ENCODE results near the gene APEX2.

Gene APEX2

DNA sequence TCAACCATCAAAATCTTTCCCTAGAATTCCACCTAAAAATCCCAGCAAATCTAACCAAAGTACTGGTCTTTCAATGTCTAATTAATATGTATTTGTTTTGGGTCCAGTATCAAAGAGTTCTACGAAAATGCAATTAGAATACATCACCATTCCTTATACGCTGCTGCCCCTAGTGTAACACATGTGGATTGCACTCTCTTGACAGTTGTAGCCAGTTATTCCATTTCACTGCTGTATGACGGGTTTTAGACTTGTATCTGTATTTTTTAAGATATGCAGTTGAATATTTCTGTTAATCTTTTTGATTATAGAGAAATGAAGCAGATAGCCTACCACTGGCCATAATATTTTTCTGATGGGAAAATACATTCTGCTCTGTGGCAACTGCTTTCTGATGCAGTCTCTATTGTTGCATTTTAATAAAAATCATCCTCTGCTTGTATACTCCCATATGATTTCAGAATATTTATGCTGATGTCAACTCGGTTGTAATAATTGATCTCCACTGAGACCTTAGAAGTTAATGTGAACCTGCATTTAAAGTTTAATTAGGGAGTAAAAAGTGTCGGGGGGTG, 57.6 kb downstream of the APEX2 start:
- TF ChIP-seq, protein P1, sequence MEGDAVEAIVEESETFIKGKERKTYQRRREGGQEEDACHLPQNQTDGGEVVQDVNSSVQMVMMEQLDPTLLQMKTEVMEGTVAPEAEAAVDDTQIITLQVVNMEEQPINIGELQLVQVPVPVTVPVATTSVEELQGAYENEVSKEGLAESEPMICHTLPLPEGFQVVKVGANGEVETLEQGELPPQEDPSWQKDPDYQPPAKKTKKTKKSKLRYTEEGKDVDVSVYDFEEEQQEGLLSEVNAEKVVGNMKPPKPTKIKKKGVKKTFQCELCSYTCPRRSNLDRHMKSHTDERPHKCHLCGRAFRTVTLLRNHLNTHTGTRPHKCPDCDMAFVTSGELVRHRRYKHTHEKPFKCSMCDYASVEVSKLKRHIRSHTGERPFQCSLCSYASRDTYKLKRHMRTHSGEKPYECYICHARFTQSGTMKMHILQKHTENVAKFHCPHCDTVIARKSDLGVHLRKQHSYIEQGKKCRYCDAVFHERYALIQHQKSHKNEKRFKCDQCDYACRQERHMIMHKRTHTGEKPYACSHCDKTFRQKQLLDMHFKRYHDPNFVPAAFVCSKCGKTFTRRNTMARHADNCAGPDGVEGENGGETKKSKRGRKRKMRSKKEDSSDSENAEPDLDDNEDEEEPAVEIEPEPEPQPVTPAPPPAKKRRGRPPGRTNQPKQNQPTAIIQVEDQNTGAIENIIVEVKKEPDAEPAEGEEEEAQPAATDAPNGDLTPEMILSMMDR (IDR thresholded peaks at IDR 0.05; ENCODE audit: low read depth, low read length, missing control alignments) = peak; percentile 69
- peak; percentile 3 for DNase-seq (ENCODE audit: low read depth)
- H3K4me3 ChIP-seq (ENCODE audit: low read depth, low read length) = no peak overlapping the region
- in situ Hi-C loops (cut with HindIII; ENCODE audit: low sequenced_read_pairs) = no loop called here

Data from astrocyte of the cerebellum (primary cell).